Stimulated activated CD8-positive, alpha-beta memory T cell treated with anti-CD3 and anti-CD28 coated beads, Interleukin-7, amount 100 ng/mL, for 4 hours (primary cell): Measurements from ENCODE around the gene ZNF722.
"Not testable (repeated sequence)": the region's sequence is repeated elsewhere in the genome, so short reads cannot be mapped to it uniquely, and the experiment has no call there.

Experiments
- DNase-seq, 2 donors: peaks; one replicate each; pipeline ENCODE4 v3.0.0-alpha.2; 2020; ENCODE audit warnings: low read depth in 2 of 2

ZNF722 gene

GRCh38 chr7:63998549-63998948 is at the start of gene ZNF722:
TSS of gene ZNF722 (plus strand) at chr7:63998849. CDS start at chr7:63998962, 113 bp downstream.
- DNase-seq: no peak

DNA sequence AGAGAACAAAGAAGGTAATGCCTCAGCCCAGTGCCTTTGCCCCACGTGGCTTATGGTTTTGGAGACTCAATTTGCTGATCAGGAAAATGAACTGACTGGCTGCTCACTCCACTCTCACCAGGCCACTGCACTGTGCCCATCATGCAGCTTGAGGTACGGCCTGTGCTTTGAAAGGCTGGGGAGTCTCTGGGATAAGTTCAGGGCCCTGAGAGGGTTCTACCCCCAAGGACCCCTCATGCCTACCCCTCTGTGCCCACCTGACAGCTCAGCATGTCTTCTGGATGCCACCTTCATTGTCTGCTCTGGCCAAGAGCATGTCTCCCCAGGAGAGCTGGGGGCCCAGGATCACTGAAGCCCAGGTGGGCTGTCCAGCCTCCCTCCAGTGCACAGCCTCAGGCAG is 45.5 kb upstream of the ZNF722 start:
- no peak for DNase-seq

- no peak for DNase-seq
Observed at GRCh38 chr7:63968629-63969028, 30.0 kb upstream of the ZNF722 start.

- DNase-seq: not testable (repeated sequence)
Observed at GRCh38 chr7:64015496-64015895, 16.8 kb downstream of the ZNF722 start.

- no peak for DNase-seq
Observed at GRCh38 chr7:64035388-64035787, 36.7 kb downstream of the ZNF722 start.

- no peak for DNase-seq
Observed at GRCh38 chr7:64037095-64037494, 38.4 kb downstream of the ZNF722 start.

GRCh38 chr7:64045301-64046040 is 46.8 kb downstream of the ZNF722 start, which contains the start of gene ZNF727:
TSS of gene ZNF727 (plus strand) at chr7:64045434. CDS start at chr7:64045622, 188 bp downstream.
- DNase-seq: peak; percentile 1 to 25

GRCh38 chr7:64046041-64046389 is 47.4 kb downstream of the ZNF722 start:
- DNase-seq: no peak
